Suprapubic skin (tissue), 4 donors: ENCODE measurements around the gene AGBL1. TPM values are rescaled to one million over a fixed set of nuclear protein-coding genes. Genes with fewer than 3 reads are reported as not detected.

Source experiments
- DNase-seq, 2 donors: peaks; one replicate each; pipeline ENCODE4 v3.0.0-alpha.2; 2019; ENCODE audit warnings: low spot score in 2 of 2
- H3K27ac ChIP-seq: fragments of 200-600 bp; sonication (generic); one replicate; pipeline ENCODE4 v1.5.1; 2019
- H3K27me3 ChIP-seq: fragments of 200-600 bp; sonication (generic); one replicate; pipeline ENCODE4 v1.5.1; 2019
- H3K36me3 ChIP-seq: fragments of 200-600 bp; sonication (generic); one replicate; pipeline ENCODE4 v1.5.1; 2019
- H3K4me1 ChIP-seq: fragments of 200-600 bp; sonication (generic); one replicate; pipeline ENCODE4 v1.5.1; 2019
- H3K4me3 ChIP-seq: fragments of 200-600 bp; sonication (generic); one replicate; pipeline ENCODE4 v1.5.1; 2019; ENCODE audit warnings: mild to moderate bottlenecking
- H3K9me3 ChIP-seq: fragments of 200-600 bp; sonication (generic); one replicate; pipeline ENCODE4 v1.5.1; 2019
- EP300 ChIP-seq: sonication (generic); formaldehyde crosslinking; IDR thresholded peaks from one replicate; pipeline ENCODE4 v1.6.1; 2017; ENCODE audit warnings: antibody characterized with exemption
- POLR2A ChIP-seq, 2 donors: fragments of 450-650 bp; IDR thresholded peaks; one replicate each; pipeline ENCODE4 v1.6.1; 2017; ENCODE audit warnings: antibody characterized with exemption in 2 of 2, mild to moderate bottlenecking in 2 of 2, moderate library complexity in 2 of 2
- POLR2AphosphoS5 ChIP-seq, 3 donors: sonication (generic); formaldehyde crosslinking; IDR thresholded peaks; one replicate each; pipeline ENCODE4 v1.6.1; 2017; ENCODE audit warnings: antibody characterized with exemption in 3 of 3
- WGBS: methylation state at CpG from one replicate; pipeline ENCODE4 v1.1.5; 2018; 5-methylcytosine and 5-hydroxymethylcytosine counted together
- total RNA-seq, 4 donors: library from RNA; depleted of rRNA; stranded (reverse); fragments of >200 nt; gene quantifications; one replicate each; pipeline ENCODE4 v1.1.0, GENCODE V29; 2016
- TF ChIP-seq, protein P1 (sequence below), 2 donors: fragments of 200-600 bp in 1 of 2; fragments of 450-650 bp in 1 of 2; sonication (generic) in 1 of 2; IDR thresholded peaks; one replicate each; pipeline ENCODE4 v1.5.1; 2016 to 2019; ENCODE audit warnings: antibody characterized with exemption in 2 of 2, mild to moderate bottlenecking in 1 of 2, moderate library complexity in 1 of 2

Gene AGBL1
- total RNA-seq, 4 donors from 2014 or later, result 0.23 to 0.56 TPM; not detected in 2

GRCh38 chr15:86127547-86127946 is 47.9 kb downstream of the AGBL1 start:
- no peak overlapping the region for H3K27ac ChIP-seq
- no peaks in the 10 kb centered on the region for H3K9me3 ChIP-seq
- no peaks in the 10 kb centered on the region for H3K27me3 ChIP-seq
- no peak overlapping the region for H3K4me3 ChIP-seq
- 85% methylated on average over 3 of the region's 3 CpGs for WGBS
- H3K36me3 ChIP-seq, result no peaks in the 10 kb centered on the region
- no peaks in the 10 kb centered on the region for H3K4me1 ChIP-seq
- DNase-seq, result no peak
- no peak for TF ChIP-seq POLR2AphosphoS5 (IDR thresholded peaks at IDR 0.05)
- TF ChIP-seq, protein P1, sequence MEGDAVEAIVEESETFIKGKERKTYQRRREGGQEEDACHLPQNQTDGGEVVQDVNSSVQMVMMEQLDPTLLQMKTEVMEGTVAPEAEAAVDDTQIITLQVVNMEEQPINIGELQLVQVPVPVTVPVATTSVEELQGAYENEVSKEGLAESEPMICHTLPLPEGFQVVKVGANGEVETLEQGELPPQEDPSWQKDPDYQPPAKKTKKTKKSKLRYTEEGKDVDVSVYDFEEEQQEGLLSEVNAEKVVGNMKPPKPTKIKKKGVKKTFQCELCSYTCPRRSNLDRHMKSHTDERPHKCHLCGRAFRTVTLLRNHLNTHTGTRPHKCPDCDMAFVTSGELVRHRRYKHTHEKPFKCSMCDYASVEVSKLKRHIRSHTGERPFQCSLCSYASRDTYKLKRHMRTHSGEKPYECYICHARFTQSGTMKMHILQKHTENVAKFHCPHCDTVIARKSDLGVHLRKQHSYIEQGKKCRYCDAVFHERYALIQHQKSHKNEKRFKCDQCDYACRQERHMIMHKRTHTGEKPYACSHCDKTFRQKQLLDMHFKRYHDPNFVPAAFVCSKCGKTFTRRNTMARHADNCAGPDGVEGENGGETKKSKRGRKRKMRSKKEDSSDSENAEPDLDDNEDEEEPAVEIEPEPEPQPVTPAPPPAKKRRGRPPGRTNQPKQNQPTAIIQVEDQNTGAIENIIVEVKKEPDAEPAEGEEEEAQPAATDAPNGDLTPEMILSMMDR (IDR thresholded peaks at IDR 0.05), result no peak
- TF ChIP-seq EP300, result no peak
- no peak for TF ChIP-seq POLR2A (IDR thresholded peaks at IDR 0.05)

DNA sequence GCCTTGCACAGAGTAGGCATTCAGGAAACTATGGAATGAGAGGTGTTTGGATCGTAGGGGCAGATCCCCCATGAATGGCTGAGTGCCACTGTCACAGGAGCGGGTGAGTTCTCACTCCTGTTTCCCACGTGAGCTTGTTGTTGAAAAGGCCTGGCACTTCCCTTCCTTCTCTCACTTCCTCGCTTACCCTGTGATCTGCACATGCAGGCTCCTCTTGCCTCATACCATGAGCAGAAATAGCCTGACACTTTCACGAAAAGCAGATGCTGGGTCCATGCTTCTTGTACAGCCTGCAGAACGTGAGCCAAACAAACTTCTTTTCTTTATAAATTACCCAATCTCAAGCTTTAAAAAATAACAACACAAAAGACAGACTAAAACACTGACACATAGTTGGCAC is 55.4 kb downstream of the AGBL1 start:
- 40% methylated on average over 6 of the region's 6 CpGs for WGBS
- Histone ChIP-seq H3K36me3 (no peaks in the 10 kb centered on the region), H3K27ac (no peak overlapping the region), H3K4me1 (no peaks in the 10 kb centered on the region), H3K4me3 (no peak overlapping the region), H3K27me3 (no peaks in the 10 kb centered on the region), H3K9me3 (no peaks in the 10 kb centered on the region)
- no peak for TF ChIP-seq POLR2AphosphoS5 (IDR thresholded peaks at IDR 0.05)
- no peak for TF ChIP-seq EP300
- no peak for TF ChIP-seq POLR2A (IDR thresholded peaks at IDR 0.05)
- TF ChIP-seq, protein P1 (IDR thresholded peaks at IDR 0.05), result no peak
- no peak for DNase-seq

GRCh38 chr15:86136861-86137260 is 57.2 kb downstream of the AGBL1 start:
- TF ChIP-seq POLR2A (IDR thresholded peaks at IDR 0.05), result no peak
- H3K4me1 ChIP-seq, result no peaks in the 10 kb centered on the region
- no peak overlapping the region for H3K27ac ChIP-seq
- no peaks in the 10 kb centered on the region for H3K36me3 ChIP-seq
- H3K4me3 ChIP-seq, result no peak overlapping the region
- DNase-seq, result no peak
- WGBS, result 61% methylated on average over 2 of the region's 2 CpGs
- H3K9me3 ChIP-seq, result no peaks in the 10 kb centered on the region
- no peaks in the 10 kb centered on the region for H3K27me3 ChIP-seq

- TF ChIP-seq POLR2AphosphoS5 (IDR thresholded peaks at IDR 0.05) (no peak), EP300 (no peak), POLR2A (IDR thresholded peaks at IDR 0.05) (no peak)
- TF ChIP-seq, protein P1 (IDR thresholded peaks at IDR 0.05), result no peak
- Histone ChIP-seq H3K27ac (no peak overlapping the region), H3K4me1 (no peaks in the 10 kb centered on the region), H3K36me3 (no peaks in the 10 kb centered on the region), H3K9me3 (no peaks in the 10 kb centered on the region), H3K27me3 (no peaks in the 10 kb centered on the region), H3K4me3 (no peak overlapping the region)
- no peak for DNase-seq
- 82% methylated on average over 3 of the region's 3 CpGs for WGBS
Measured at GRCh38 chr15:86138798-86139197, 59.1 kb downstream of the AGBL1 start.

GRCh38 chr15:86139828-86140227 is 60.2 kb downstream of the AGBL1 start:
- no peaks in the 10 kb centered on the region for H3K36me3 ChIP-seq
- H3K4me1 ChIP-seq, result no peaks in the 10 kb centered on the region
- DNase-seq, result no peak
- TF ChIP-seq EP300 (no peak), POLR2AphosphoS5 (IDR thresholded peaks at IDR 0.05) (no peak), POLR2A (IDR thresholded peaks at IDR 0.05) (no peak)
- TF ChIP-seq, protein P1 (IDR thresholded peaks at IDR 0.05), result no peak
- H3K9me3 ChIP-seq, result no peaks in the 10 kb centered on the region
- no peak overlapping the region for H3K27ac ChIP-seq
- 61% methylated on average over 9 of the region's 9 CpGs for WGBS
- no peaks in the 10 kb centered on the region for H3K27me3 ChIP-seq
- no peak overlapping the region for H3K4me3 ChIP-seq

GRCh38 chr15:86154705-86155104 is 75.0 kb downstream of the AGBL1 start:
- WGBS, result 58% methylated on average over 1 of the region's 1 CpG
- H3K27ac ChIP-seq, result no peak overlapping the region
- no peak for DNase-seq

More at GRCh38 chr15:86154705-86155104, 75.0 kb downstream of the AGBL1 start:
- Histone ChIP-seq H3K9me3 (no peaks in the 10 kb centered on the region), H3K36me3 (no peaks in the 10 kb centered on the region), H3K27me3 (no peaks in the 10 kb centered on the region), H3K4me1 (no peaks in the 10 kb centered on the region), H3K4me3 (no peak overlapping the region)
- TF ChIP-seq, protein P1 (IDR thresholded peaks at IDR 0.05), result no peak
- TF ChIP-seq POLR2AphosphoS5 (IDR thresholded peaks at IDR 0.05) (no peak), EP300 (no peak), POLR2A (IDR thresholded peaks at IDR 0.05) (no peak)
